Pulmonary artery endothelial cell (primary cell): Measurements from ENCODE around the gene TBX5. TPM values are rescaled to one million over a fixed set of nuclear protein-coding genes. Genes with fewer than 3 reads are reported as not detected.

Experiments
- DNase-seq: peaks from one replicate; pipeline ENCODE4 v3.0.0-alpha.2; 2011; ENCODE audit warnings: low read depth, low spot score
- total RNA-seq: library from RNA; depleted of rRNA; stranded (reverse); fragments of >200 nt; gene quantifications from 2 replicates; pipeline ENCODE4 v1.2.3, GENCODE V29; 2014

Gene TBX5
- total RNA-seq, 1 donor from 2014 or later: not detected

DNA sequence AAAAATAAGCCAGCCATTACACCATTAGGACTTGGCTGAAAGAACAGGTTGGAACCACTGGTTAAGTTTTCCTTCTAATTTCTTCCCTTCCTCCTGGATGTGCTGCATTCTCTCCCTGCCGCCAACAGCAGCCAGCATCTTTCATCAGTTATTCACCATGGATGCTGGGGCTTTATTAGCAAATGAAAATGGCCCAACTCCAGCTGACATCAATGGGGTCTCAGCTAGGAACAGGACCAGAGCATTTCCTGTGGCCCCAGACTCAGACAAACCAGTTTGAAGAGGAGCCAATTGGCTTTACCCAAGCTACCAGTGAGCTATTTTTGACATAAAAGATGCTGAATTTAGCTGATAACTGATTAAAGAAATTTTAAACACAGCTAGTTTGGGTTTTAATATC, 26.0 kb upstream of the TBX5 start:
- no peak for DNase-seq

DNA sequence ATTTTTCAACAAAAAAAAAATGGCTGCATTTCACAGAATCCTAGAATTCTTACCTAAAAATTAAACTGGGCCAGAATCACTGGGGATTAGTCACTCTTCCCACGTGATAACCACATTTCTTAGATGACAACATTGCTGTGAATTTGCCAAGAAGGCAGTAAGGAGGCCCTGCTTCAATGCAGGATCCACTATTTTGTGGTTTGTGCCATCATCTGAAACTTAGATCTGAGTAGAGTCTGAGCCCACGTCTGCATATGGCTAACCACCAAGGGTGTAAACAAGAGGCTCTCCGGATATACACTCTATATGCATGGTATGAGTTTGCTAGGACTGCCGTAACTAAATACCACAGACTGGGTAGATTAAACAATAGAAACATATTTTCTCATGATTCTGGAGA, 24.4 kb upstream of the TBX5 start:
- DNase-seq: no peak

DNA sequence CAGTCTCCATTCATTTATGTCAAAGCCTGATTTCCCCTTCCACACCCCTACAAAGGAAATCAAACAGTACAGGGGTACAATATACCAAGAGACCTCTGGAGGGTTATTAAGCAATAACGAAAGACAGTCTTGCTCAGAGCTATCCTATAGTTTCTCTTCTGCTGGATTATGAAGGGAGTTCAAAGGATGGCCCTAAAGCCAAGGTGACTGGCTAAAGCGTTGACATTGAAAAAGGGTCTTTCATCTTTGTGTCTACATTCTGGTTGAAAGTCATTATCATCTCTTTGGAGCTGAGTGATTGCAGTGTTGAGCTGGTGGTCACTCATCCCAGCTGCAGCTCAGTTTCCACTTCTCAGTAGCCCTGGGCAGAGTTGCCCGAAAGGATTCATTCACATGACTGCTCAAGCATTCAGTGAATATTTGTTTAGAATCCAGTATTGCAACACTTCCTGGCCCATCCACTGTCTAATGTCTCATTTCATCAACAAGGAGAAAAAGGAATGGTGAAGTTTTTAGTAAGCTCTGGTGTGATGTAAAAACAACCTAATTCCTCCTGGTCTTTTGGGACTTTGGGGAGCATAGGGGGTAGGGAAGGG, 19.2 kb upstream of the TBX5 start:
- no peak for DNase-seq

- no peak for DNase-seq
Measured at GRCh38 chr12:114420944-114421335, 15.0 kb upstream of the TBX5 start.

DNA sequence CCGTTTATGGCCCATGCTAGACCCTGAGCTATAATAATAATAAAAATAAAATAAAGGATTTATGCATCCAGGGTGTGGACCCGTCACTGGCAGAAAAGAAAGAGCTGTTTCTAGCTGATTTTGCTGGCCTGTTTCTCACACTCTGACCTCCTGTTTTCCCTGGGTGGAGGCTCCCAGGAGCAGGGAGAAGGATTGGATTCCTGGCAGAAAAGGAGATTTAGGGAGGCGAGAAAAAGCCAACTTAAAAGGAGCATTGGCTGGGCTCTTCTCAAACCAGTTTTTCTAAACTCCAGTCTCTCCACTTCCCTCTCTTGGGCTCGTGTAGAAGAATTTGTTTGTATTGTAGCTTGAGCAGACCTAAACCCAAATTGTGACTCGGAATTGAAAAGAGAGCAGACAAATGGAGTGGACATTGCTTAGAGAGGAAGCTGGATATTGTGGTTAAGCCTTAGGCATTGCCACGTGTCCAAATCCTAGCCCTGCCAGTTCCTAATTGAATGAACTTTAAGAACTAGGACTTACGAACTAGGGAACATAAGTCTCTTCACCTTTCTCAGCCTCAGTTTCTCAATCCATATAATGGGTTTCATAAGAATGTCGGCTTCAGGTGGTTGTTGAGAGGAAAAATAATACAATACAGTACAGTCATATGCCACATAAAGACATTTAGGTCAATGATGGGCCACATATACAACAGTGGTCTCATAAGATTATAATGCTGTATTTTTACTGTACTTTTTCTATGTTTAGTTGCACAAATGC, 14.4 kb upstream of the TBX5 start:
- DNase-seq: no peak

DNA sequence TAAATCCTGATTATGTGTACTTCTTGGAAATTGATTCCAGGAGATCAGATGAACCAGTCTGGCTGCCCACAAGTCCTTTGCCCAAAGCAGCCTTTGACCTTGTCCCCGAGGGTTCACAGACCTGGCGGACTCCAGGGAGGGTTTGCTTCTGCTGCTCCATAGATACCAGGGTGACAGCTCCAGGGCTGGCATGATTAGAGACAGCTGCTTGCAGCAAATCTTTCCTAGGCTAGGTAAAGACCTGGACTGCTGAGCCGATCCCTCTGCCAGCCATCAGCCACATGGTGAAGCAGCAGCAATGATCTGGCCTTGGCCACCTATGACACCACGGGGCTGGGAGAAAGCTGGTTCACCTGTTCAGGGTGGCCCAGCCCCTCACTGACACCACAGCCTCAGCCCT, 10.1 kb upstream of the TBX5 start:
- DNase-seq: no peak

DNA sequence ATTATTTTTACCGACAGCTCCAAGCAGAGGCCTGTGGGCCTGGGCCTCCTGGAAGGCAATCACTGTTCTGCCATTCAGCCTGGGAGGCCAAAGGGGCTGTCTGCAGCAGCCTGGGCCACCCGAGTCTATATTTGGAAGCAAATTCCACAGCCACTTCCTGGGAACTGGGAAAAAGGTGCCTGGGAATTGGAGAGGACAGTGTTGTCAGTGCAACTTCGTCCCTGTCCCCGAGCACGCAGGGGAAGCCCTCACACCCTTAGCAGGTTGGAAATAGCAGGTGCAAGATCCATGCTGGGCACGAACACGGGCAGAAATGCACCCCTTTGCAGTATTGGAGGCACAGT, 9.6 kb upstream of the TBX5 start:
- DNase-seq: no peak

DNA sequence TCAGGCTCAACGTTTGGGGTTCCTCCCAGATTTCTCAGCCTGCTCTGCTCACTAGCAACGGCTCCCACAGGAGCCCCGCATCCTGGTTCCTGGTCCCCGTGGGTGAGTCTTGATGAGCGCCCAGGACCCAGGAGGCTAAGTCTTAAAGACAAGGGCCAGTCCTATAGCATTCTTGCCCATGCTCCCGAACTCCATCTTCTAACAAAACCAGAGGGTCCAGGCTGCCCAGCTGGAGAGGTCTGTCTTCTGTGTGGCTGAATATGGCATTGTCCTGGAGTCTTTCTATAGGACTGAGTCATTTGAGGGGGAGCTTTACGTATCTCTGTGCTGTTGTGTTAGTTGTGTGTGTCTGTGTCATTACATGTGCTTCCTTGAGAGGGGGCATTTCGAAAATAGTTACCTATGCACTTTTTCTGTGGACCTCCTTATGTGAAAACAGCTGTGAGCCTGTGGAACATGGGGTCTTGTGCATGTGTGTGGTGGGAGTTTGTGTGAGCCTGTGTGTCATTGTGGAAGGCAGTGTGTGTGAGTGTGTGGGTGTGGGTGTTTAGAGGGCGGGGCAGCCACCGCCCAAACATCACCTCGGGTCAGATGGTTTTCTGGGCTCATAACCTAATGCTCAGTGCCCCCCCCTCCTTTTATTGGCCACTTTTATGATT, 9.1 kb upstream of the TBX5 start:
- no peak for DNase-seq

GRCh38 chr12:114414031-114414865, 8.3 kb upstream of the TBX5 start:
- DNase-seq: no peak

- DNase-seq: no peak
Measured at GRCh38 chr12:114412825-114413749, 7.1 kb upstream of the TBX5 start.

GRCh38 chr12:114412307-114412706, 6.4 kb upstream of the TBX5 start:
- no peak for DNase-seq

- DNase-seq: no peak
Measured at GRCh38 chr12:114411071-114411837, 5.3 kb upstream of the TBX5 start.

DNA sequence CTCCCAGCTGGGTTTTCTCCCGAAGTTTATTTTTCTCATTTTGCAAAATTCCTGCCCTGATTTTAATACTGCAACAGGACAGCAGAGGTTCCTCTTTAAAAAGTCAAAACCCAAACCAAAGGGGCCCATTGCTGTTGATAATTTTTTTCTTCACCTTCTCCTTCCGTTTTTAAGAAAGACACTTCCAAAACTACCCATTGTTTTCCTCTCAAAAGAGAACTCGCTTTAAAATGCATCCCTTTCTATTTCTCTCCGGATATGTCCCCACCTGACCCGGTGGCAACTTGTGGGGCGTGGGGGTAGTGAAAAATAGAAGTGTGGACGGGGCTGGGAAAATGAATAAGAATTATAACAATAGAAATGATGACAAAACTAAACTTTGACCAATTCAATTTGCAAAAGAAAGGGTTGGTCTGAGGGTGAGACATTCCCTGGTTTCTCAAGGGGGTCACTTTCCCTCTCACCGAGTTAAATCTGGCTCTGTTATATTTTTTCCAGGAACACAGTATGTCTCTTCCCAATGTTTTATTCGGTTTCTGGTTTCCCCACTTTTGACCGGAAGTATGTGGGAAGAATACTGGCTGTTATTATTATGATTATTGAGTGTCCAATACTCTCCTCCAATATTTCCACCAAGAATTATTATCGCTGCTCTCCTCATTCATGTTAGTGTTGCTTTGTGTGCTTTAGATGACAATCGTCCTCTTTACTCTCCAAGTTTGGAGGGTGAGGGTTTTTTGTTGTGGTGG, 4.1 kb upstream of the TBX5 start:
- DNase-seq: no peak

GRCh38 chr12:114408886-114409851, 3.2 kb upstream of the TBX5 start:
- DNase-seq: no peak

DNA sequence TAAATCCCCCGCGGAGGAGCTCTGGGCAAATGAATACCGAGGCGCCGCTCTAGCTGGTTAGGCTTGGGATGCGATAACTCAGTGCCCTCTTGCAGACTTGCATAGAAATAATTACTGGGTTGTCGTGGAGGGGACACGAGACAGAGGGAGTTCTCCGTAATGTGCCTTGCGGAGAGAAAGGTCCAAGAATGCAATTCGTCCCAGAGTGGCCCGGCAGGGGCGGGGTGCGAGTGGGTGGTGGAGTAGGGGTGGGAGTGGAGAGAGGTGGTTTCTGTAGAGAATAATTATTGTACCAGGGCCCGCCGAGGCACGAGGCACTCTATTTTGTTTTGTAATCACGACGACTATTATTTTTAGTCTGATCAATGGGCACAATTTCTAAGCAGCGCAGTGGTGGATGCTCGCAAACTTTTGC, 2.5 kb upstream of the TBX5 start:
- no peak for DNase-seq

DNA sequence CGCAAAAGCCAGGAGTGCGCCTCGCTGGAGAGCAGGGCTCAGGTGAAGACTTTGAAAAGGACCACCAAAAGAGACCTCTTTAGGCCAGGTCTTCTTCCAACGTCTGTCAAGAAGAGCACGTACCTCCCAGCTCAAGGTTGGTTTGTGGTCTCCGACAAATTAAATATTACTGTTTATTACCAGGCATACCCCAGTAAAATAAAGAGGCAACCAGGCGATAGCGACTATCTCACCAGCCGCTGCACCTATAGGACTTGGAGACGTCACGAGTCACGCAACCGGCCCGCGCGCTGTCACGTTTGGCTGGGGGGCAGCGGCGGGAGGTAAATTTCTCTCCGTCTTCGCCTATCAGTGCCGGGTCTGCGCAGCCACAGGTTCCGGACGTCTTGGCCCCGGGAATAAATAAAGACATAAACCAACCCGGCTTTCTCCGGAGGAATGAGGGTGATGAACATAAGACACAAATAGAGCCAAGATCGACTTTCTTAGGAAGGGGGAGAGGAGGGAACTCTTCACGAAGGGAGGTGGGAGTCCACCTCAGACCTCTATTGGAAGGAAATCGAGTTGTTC, 2.0 kb upstream of the TBX5 start:
- no peak for DNase-seq

- DNase-seq: no peak
Measured at GRCh38 chr12:114406984-114407841, 1.3 kb upstream of the TBX5 start.
